Activated CD8-positive, alpha-beta memory T cell treated with anti-CD3 and anti-CD28 coated beads, Interleukin-2, amount 10 ng/mL, durations not matched to agents 7 days and 5 days (primary cell): ENCODE data around the gene PRKAR1B. TPM values are rescaled to one million over a fixed set of nuclear protein-coding genes. Genes with fewer than 3 reads are reported as not detected.
A peak's percentile ranks its signal among the peaks of the same experiment; 100 is the strongest.

Source experiments
- ATAC-seq: fragments of 150-1000 bp; cut with Tn5 transposase; one replicate; pipeline ENCODE4 v1.10.0; 2021; ENCODE audit warnings: moderate library complexity
- CTCF ChIA-PET: fragments of 350-600 bp; sonication (Branson Sonifier 250); formaldehyde crosslinking; loops from one replicate; lab custom pipeline; 2021; ENCODE audit warnings: antibody characterized with exemption; lab: Charles Lee
- DNase-seq: peaks from one replicate; pipeline ENCODE4 v3.0.0-alpha.2; 2020
- H3K27ac Mint-ChIP-seq: one replicate; pipeline ENCODE4 v1.8.0; 2021; ENCODE audit warnings: mild to moderate bottlenecking, mixed read lengths
- H3K27me3 Mint-ChIP-seq: one replicate; pipeline ENCODE4 v1.8.0; 2021; ENCODE audit warnings: mixed read lengths
- H3K36me3 Mint-ChIP-seq: one replicate; pipeline ENCODE4 v1.8.0; 2021; ENCODE audit warnings: mild to moderate bottlenecking, mixed read lengths
- H3K4me1 Mint-ChIP-seq: one replicate; pipeline ENCODE4 v1.8.0; 2021; ENCODE audit warnings: mixed read lengths
- H3K4me3 Mint-ChIP-seq: one replicate; pipeline ENCODE4 v1.8.0; 2021; ENCODE audit warnings: mild to moderate bottlenecking, moderate library complexity, mixed read lengths
- H3K9me3 Mint-ChIP-seq: one replicate; pipeline ENCODE4 v1.8.0; 2022; ENCODE audit warnings: low read depth, mixed read lengths
- total RNA-seq, 2 experiments: library from RNA; stranded (reverse); gene quantifications; one replicate each; pipeline ENCODE4 v1.2.3, GENCODE V29; 2021

The PRKAR1B gene
- total RNA-seq, 2 experiments from 2014 or later = 22.6 to 25.0 TPM

- Mint-ChIP-seq H3K9me3 (no peaks in the 10 kb centered on the region), H3K4me3 (no peak overlapping the region), H3K36me3 (peaks cover 15% of the 10 kb centered on the region), H3K27ac (no peak overlapping the region), H3K4me1 (peaks cover 17% of the 10 kb centered on the region), H3K27me3 (no peaks in the 10 kb centered on the region)
- CTCF ChIA-PET = interaction anchor here (1.3 kb wide), 1 partner anchor 410 kb away, joined by 4 read pairs; no protein-coding TSS in a partner anchor
- DNase-seq (no peak), ATAC-seq (no peak)
These were observed 4.5 kb upstream of the PRKAR1B start for GRCh38 chr7:731440-732085.

DNA sequence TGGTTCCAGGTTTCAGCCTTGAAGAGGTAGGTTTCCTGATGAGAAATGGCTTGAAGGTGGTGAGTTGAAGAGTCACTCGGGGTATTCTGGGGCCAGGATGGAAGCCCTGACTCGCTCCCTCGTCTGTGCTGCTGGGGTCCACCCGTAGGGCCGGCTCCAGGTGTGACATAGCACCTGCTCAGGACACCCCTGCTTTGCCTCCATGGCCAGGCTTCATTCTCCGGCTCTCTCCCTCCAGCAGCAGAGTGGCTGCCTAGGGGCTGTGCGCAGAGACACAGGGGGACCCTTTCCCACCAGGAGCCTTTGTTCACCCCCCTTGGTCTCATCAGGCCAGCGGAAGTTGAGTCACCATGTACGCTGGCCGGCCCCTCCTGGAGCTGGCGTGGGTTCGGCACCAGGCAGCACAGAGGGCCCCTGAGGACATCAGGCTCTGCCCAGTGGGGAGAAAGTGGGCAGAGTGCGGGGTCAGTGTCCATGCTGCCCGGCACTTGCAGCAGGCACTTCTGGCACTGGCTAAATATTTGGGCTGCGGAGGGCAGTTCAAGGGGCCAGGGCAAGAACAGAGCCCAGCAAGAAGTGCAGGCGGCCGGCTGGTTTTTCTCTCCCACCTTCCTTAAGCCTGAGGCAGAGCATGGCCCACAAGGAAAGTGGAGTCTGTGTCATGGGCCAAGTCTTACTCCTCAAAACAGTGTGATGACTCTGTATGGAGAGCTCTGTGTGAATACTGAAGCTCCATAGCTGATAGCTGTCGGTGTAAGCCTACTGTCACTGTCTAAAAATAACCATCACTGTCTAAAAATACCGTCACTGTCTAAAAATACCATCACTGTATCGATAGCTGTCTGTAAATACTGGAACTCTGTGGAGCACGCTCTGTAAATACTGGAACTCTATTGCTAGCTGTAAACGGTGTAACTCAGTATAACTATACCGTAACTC, 3.7 kb upstream of the PRKAR1B start:
- H3K36me3 Mint-ChIP-seq = peaks cover 18% of the 10 kb centered on the region
- no peaks in the 10 kb centered on the region for H3K9me3 Mint-ChIP-seq
- no peak overlapping the region for H3K4me3 Mint-ChIP-seq
- DNase-seq (no peak), ATAC-seq (no peak)
- no peaks in the 10 kb centered on the region for H3K27me3 Mint-ChIP-seq
- H3K27ac Mint-ChIP-seq = no peak overlapping the region
- H3K4me1 Mint-ChIP-seq = peaks cover 20% of the 10 kb centered on the region
- CTCF ChIA-PET = interaction anchor here (1.3 kb wide), 1 partner anchor 409 kb away, joined by 4 read pairs; no protein-coding TSS in a partner anchor

DNA sequence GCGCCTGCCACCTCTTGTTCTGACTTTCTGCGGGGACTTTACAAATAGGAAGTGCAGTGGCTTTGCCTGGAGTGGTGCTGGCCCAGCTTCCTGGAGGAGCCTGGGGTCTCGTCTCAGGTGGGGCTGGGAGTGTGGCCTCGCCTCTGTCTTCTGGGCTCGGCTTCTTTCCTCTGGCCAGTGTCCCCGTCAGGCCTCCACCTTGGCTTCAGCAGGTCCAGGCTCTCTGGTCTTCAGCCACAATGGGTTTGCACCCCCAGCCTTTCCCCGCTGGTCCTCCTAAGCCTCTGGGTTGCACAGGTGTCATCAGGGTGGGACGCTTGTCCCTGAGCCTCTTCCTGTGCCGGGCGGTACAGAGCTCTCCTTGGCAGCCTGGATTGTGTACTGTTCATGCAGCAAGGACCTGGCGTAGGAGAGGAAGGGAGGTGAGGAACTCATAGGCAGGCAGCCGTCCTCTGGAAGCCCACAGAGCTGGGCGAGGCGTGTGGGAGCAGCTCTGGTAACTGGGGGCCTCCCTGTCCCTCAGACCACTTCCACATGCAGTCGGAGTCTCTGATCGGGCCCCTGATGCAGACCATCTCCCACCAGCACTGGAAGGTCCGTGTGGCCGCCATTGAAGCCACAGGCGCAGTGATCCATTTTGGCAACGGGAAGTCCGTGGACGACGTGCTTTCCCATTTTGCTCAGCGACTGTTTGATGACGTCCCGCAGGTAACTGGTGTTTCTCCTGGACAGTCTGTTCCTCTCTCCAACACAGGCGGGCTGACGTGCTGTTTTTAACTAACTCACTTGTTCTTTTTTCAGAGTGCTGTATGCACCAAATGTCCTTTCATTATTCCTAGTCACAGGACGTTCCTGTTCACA, 2.3 kb upstream of the PRKAR1B start:
- DNase-seq (no peak), ATAC-seq (no peak)
- no peak overlapping the region for H3K4me3 Mint-ChIP-seq
- no peaks in the 10 kb centered on the region for H3K27me3 Mint-ChIP-seq
- H3K9me3 Mint-ChIP-seq = peaks cover 3% of the 10 kb centered on the region
- CTCF ChIA-PET = no interaction called here
- H3K27ac Mint-ChIP-seq = no peak overlapping the region
- peaks cover 31% of the 10 kb centered on the region for H3K36me3 Mint-ChIP-seq
- peaks cover 28% of the 10 kb centered on the region for H3K4me1 Mint-ChIP-seq

GRCh38 chr7:728602-729001, 1.5 kb upstream of the PRKAR1B start:
- Mint-ChIP-seq H3K27ac (no peak overlapping the region), H3K4me1 (peaks cover 28% of the 10 kb centered on the region), H3K27me3 (no peaks in the 10 kb centered on the region), H3K36me3 (peaks cover 38% of the 10 kb centered on the region), H3K9me3 (peaks cover 8% of the 10 kb centered on the region), H3K4me3 (peak overlapping the region; percentile 72)
- no peak for DNase-seq
- CTCF ChIA-PET = interaction anchor here (0.7 to 1.3 kb wide), 2 partner anchors 8 to 111 kb away, joined by 3 read pairs; no protein-coding TSS in a partner anchor
- ATAC-seq = no peak

- DNase-seq = no peak
- Mint-ChIP-seq H3K27ac (peak overlapping the region; percentile 23), H3K4me1 (peaks cover 28% of the 10 kb centered on the region), H3K4me3 (peak overlapping the region; percentile 72), H3K9me3 (peaks cover 8% of the 10 kb centered on the region), H3K36me3 (peaks cover 40% of the 10 kb centered on the region), H3K27me3 (no peaks in the 10 kb centered on the region)
- no peak for ATAC-seq
- CTCF ChIA-PET = interaction anchor here (0.7 to 1.3 kb wide), 2 partner anchors 9 to 110 kb away, joined by 3 read pairs; no protein-coding TSS in a partner anchor
These were observed 852 bp upstream of the PRKAR1B start for GRCh38 chr7:727806-728460.

DNA sequence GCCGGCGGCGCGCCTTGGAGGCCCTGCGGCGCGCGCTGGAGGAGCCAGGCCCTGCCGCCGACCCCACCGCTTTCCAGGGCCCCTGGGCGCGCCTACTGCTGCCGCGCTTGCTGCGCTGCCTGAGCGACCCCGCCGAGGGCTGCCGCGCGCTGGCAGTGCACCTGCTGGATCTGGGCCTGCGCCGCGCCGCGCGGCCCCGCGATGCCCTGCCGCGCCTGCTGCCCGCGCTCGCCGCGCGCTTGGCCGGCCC, 302 bp downstream of the PRKAR1B start:
- Mint-ChIP-seq H3K27ac (no peak overlapping the region), H3K27me3 (no peaks in the 10 kb centered on the region), H3K9me3 (peaks cover 13% of the 10 kb centered on the region), H3K4me1 (peaks cover 28% of the 10 kb centered on the region), H3K36me3 (peaks cover 41% of the 10 kb centered on the region), H3K4me3 (peak overlapping the region; percentile 72)
- DNase-seq (no peak), ATAC-seq (no peak)
- CTCF ChIA-PET = interaction anchor here (1.0 to 1.5 kb wide), 2 partner anchors 122 to 146 kb away, joined by 3 to 5 read pairs; no protein-coding TSS in a partner anchor

DNA sequence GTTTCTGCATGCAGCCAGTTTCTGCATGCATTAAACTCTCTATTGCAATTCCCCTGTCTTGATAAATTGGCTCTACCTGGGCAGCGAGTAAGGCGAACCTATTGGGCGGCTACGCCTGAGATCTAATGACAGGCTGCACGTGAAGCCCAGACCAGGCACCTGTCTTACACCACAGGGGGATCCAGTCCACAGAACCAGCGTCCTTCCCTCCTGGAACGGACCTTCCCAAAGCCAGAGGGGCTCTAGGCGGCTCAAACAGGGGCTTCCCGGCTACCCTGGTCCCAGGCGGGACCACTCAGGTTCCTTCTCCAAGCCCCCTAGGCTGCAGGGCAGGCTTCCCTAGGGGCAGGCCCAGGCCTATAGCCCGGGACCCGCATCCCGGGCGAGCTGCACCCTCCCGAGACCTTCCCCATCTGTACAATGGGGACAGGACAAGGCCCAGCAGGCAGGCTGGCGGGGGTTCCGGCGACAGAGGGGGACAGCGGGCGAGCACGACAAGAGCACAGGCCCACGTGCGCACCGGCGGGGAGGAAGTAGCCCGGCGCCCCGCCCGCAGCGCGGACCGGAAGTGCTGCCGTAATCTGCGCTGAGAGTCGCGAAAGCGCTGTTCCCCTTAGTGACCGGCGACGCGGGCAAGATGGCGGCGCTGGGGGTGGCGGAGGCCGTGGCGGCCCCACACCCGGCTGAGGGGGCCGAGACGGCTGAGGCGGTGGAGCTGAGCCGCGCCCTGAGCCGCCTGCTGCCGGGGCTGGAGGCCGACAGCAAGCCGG, 812 bp downstream of the PRKAR1B start, which contains the start of gene DNAAF5:
Gene DNAAF5 (plus strand): TSS at position 616 of the 770 bp plus-strand sequence. CDS start 22 bp downstream, at position 638.
- Mint-ChIP-seq H3K4me1 (peaks cover 28% of the 10 kb centered on the region), H3K36me3 (peaks cover 44% of the 10 kb centered on the region)

GRCh38 chr7:725223-726005, 1.7 kb downstream of the PRKAR1B start:
- H3K36me3 Mint-ChIP-seq = peaks cover 43% of the 10 kb centered on the region
- peaks cover 28% of the 10 kb centered on the region for H3K4me1 Mint-ChIP-seq
- CTCF ChIA-PET = interaction anchor here (0.6 to 1.5 kb wide), 3 partner anchors 9 to 121 kb away, joined by 3 to 4 read pairs (median 3); no protein-coding TSS in a partner anchor
- H3K27me3 Mint-ChIP-seq = no peaks in the 10 kb centered on the region
- H3K27ac Mint-ChIP-seq = peak overlapping the region; percentile 63
- H3K4me3 Mint-ChIP-seq = peak overlapping the region; percentile 70
- ATAC-seq (no peak), DNase-seq (no peak)
- peaks cover 21% of the 10 kb centered on the region for H3K9me3 Mint-ChIP-seq

More for the DNA sequence above, 812 bp downstream of the PRKAR1B start, which contains the start of gene DNAAF5:
- H3K4me3 Mint-ChIP-seq = peak within 1 kb of the TSS; percentile 72
- H3K9me3 Mint-ChIP-seq = peaks cover 15% of the 10 kb centered on the region
- CTCF ChIA-PET = interaction anchor here (0.6 to 1.5 kb wide), 3 partner anchors 10 to 147 kb away, joined by 3 to 5 read pairs (median 3); no protein-coding TSS in a partner anchor
- DNase-seq (peak; percentile 91), ATAC-seq (peak; percentile 92)
- no peaks in the 10 kb centered on the region for H3K27me3 Mint-ChIP-seq
- peak within 1 kb of the TSS; percentile 77 for H3K27ac Mint-ChIP-seq

DNA sequence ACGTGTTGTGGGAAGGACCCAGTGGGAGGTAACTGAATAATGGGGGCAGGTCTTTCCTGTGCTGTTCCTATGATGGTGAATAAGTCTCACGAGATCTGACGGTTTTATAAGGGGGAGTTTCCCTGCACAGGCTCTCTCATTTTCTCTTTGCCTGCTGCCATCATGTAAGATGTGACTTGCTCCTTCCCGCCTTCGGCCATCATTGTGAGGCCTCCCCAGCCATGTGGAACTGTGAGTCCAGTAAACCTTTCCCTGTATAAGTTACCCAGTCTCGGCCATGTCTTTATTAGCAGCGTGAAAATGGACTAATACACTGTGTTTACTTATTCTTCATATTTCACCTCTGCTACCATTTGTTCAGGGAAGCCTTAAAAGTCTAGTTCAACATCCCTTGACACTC, 2.8 kb downstream of the PRKAR1B start:
- ATAC-seq (no peak), DNase-seq (no peak)
- H3K36me3 Mint-ChIP-seq = peaks cover 43% of the 10 kb centered on the region
- peaks cover 22% of the 10 kb centered on the region for H3K9me3 Mint-ChIP-seq
- peaks cover 25% of the 10 kb centered on the region for H3K4me1 Mint-ChIP-seq
- H3K27me3 Mint-ChIP-seq = no peaks in the 10 kb centered on the region
- no peak overlapping the region for H3K4me3 Mint-ChIP-seq
- H3K27ac Mint-ChIP-seq = no peak overlapping the region
- CTCF ChIA-PET = no interaction called here

- no peak for DNase-seq
- H3K36me3 Mint-ChIP-seq = peaks cover 44% of the 10 kb centered on the region
- CTCF ChIA-PET = no interaction called here
- H3K27me3 Mint-ChIP-seq = no peaks in the 10 kb centered on the region
- no peak overlapping the region for H3K4me3 Mint-ChIP-seq
- no peak overlapping the region for H3K27ac Mint-ChIP-seq
- peaks cover 24% of the 10 kb centered on the region for H3K9me3 Mint-ChIP-seq
- peaks cover 20% of the 10 kb centered on the region for H3K4me1 Mint-ChIP-seq
- ATAC-seq = no peak
These were observed 3.5 kb downstream of the PRKAR1B start for GRCh38 chr7:723541-723940.

DNA sequence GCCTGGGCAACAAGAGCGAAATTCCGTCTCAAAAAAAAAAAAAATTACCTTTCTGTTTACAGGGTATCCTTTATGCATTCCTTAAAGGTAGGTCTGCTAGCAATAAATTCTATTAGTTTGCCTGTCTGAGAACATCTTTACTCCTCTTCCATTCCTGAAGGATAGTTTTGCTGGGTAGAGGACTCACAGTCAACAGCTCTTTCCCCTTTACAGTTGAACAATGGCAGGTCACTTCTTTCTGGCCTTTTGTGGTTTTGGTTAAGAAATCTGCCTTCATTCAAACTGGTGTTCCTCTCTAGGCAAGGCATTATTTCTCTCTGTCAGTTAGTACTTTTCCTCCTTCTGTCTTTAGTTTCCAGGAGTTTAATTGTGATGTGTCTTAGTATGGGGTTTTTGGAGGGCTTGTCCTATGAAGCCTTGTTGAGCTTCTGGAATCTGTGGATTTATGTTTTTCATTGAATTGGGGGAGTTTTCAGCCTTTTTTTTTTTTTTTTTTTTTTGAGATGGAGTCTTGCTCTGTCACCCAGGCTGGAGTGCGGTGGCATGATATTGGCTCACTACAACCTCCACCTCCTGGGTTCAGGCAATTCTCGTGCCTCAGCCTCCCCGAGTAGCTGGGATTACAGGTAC, 5.3 kb downstream of the PRKAR1B start:
- H3K27me3 Mint-ChIP-seq = no peaks in the 10 kb centered on the region
- H3K27ac Mint-ChIP-seq = no peak overlapping the region
- no peak overlapping the region for H3K4me3 Mint-ChIP-seq
- ATAC-seq (no peak), DNase-seq (no peak)
- peaks cover 13% of the 10 kb centered on the region for H3K4me1 Mint-ChIP-seq
- peaks cover 47% of the 10 kb centered on the region for H3K36me3 Mint-ChIP-seq
- CTCF ChIA-PET = interaction anchor here (0.9 kb wide), 1 partner anchor 53 kb away, joined by 3 read pairs; no protein-coding TSS in a partner anchor
- H3K9me3 Mint-ChIP-seq = peaks cover 25% of the 10 kb centered on the region
